Fibroblast of pulmonary artery (primary cell): ENCODE data around the gene UBAP1.
"Not testable (repeated sequence)": the region's sequence is repeated elsewhere in the genome, so short reads cannot be mapped to it uniquely, and the experiment has no call there.

Experiments
- DNase-seq: peaks from one replicate; pipeline ENCODE4 v3.0.0-alpha.2; 2010; ENCODE audit warnings: low read depth
- H3K4me3 ChIP-seq: replicated peaks from 2 replicates; pipeline ENCODE4 v1.5.1; 2011; ENCODE audit warnings: low read depth, mild to moderate bottlenecking, control low read depth, low read length, moderate library complexity
- CTCF ChIP-seq: IDR thresholded peaks from 2 replicates; pipeline ENCODE4 v1.5.1; 2011; ENCODE audit warnings: mild to moderate bottlenecking, control low read depth, low read length, inconsistent platforms; ENCODE audit errors: missing control alignments

UBAP1 gene

GRCh38 chr9:34246453-34246852 is 67.6 kb downstream of the UBAP1 start:
- DNase-seq, result no peak
- no peak for TF ChIP-seq CTCF
- H3K4me3 ChIP-seq, result no peak overlapping the region

- not testable (repeated sequence) for H3K4me3 ChIP-seq, DNase-seq
Measured at GRCh38 chr9:34247782-34248181, 68.9 kb downstream of the UBAP1 start.

- H3K4me3 ChIP-seq, result no peak overlapping the region
- no peak for DNase-seq
- no peak for TF ChIP-seq CTCF
Measured at GRCh38 chr9:34249274-34249673, 70.4 kb downstream of the UBAP1 start.

- no peak overlapping the region for H3K4me3 ChIP-seq
- TF ChIP-seq CTCF, result no peak
- no peak for DNase-seq
Measured at GRCh38 chr9:34250721-34251120, 71.9 kb downstream of the UBAP1 start.

GRCh38 chr9:34252016-34252415 is 73.2 kb downstream of the UBAP1 start:
- TF ChIP-seq CTCF, result no peak
- no peak overlapping the region for H3K4me3 ChIP-seq
- peak; percentile 44 for DNase-seq

- peak; percentile 65 for DNase-seq
- TF ChIP-seq CTCF, result peak; percentile 95
- H3K4me3 ChIP-seq, result no peak overlapping the region
Measured at GRCh38 chr9:34252670-34253459, 74.0 kb downstream of the UBAP1 start.

- peak; percentile 55 for TF ChIP-seq CTCF
- H3K4me3 ChIP-seq, result no peak overlapping the region
- DNase-seq, result peak; percentile 69
Measured at GRCh38 chr9:34253460-34253837, 74.6 kb downstream of the UBAP1 start.
